ENCODE measurements around the gene SEMA3E. TPM values are rescaled to one million over a fixed set of nuclear protein-coding genes. Genes with fewer than 3 reads are reported as not detected.
"Not testable (repeated sequence)": the region's sequence is repeated elsewhere in the genome, so short reads cannot be mapped to it uniquely, and the experiment has no call there.

SEMA3E gene
- total RNA-seq, 1 experiment from 2014 or later = 4.1 TPM

DNA sequence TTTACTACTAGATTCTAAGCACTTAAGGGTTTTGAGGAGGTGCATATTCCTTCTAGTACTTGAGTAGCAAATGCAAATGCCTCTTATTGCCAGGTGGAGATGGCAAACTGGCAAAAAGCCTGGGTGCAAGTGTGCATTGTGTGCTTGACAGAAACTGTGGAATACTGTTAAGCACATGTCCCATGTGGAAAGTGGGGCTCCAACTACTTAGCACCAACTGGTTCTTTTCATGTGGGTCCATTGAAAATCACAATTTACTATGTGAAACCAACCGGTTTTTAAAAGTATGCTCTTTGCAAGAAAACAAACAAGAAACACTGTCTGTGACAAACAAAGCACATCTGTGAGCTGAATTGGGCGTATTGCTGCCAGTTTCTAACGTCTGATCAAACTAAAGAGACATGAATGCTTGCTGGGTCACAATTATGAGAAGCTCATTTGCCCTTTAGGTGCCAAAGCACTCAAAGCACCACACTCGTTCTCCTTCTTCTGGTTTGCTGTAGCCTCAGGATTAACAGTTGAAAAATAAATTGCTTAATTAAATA lies 197.4 kb downstream of the SEMA3E start:
- no peak for DNase-seq (ENCODE audit: low read depth, low spot score)
- in situ Hi-C loops (cut with HindIII; ENCODE audit: low pct_unique_long_range_greater_than_20kb, low sequenced_read_pairs) = no loop called here

DNA sequence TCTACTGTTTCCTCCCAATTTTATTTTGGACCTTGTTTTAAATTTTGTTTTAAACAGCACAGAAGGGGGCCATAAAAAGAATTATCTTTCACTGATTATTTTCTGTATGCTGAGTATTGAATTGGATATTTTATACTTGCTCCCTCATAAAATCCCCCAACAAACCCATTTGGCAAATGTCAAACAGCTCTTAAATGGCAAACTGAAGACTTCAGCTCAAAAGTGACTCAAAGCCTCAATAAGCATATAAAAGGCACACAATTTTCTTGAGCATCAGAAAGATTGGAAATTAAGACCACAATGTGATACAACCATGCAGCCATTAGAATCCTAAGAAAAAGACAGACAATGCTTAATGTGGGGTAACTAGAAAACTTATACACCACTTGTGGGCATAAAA lies 199.2 kb downstream of the SEMA3E start:
- in situ Hi-C loops (cut with HindIII; ENCODE audit: low pct_unique_long_range_greater_than_20kb, low sequenced_read_pairs) = no loop called here

GRCh38 chr7:83447681-83448080 lies 201.3 kb downstream of the SEMA3E start:
- no peak for DNase-seq (ENCODE audit: low read depth, low spot score)
- in situ Hi-C loops (cut with HindIII; ENCODE audit: low pct_unique_long_range_greater_than_20kb, low sequenced_read_pairs) = no loop called here

More for the DNA sequence above, 199.2 kb downstream of the SEMA3E start:
- no peak for DNase-seq (ENCODE audit: low read depth, low spot score)

DNA sequence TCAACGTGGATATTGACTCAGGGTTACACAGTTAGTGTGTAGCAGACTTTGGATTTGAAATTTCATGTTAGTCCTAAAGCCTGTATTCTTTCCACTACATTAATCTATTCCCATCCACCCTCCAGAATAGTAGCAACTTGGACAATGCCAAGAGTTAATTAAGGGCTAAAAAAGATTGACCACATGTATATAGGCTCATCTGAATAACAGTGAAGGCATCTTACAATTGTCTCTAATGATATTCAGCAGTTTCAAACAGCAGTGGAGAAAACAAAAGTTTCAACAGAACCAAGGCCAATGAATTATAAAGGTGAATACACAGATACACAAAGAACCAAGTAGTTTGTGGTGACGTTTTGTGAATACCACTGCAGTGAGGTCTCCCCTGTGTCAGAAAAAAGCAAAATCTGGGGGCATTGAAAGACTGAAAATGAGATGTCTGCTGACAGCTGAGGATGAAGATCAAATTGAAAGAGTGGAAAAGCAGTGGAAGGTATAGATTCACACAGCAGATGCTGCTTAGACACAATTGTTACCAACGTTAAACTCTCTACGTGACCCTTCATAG lies 202.8 kb downstream of the SEMA3E start:
- in situ Hi-C loops (cut with HindIII; ENCODE audit: low pct_unique_long_range_greater_than_20kb, low sequenced_read_pairs) = no loop called here
- DNase-seq (ENCODE audit: low read depth, low spot score) = no peak

GRCh38 chr7:83442911-83443310 lies 206.0 kb downstream of the SEMA3E start:
- in situ Hi-C loops (cut with HindIII; ENCODE audit: low pct_unique_long_range_greater_than_20kb, low sequenced_read_pairs) = no loop called here
- DNase-seq (ENCODE audit: low read depth, low spot score) = no peak

DNA sequence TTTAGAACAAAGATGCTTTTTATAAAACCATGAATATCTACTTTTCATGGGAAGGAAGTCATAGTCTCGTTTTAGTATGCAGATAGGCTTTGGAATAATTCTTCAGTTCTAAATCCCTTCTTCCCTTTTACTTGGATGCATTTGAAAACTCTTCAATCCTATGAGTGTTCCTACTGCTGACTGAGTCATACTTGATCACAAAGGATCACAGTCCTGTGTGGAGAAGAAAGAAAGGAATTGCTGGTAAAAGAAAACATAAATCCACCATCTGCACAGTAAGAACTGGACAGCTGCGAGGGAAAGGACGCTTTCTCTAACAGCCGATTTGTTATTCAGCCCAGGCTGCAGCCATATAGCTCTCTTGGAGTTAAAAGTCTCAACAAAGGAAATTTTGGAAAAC lies 209.9 kb downstream of the SEMA3E start:
- DNase-seq (ENCODE audit: low read depth, low spot score) = peak; percentile 73
- in situ Hi-C loops (cut with HindIII; ENCODE audit: low pct_unique_long_range_greater_than_20kb, low sequenced_read_pairs) = no loop called here

DNA sequence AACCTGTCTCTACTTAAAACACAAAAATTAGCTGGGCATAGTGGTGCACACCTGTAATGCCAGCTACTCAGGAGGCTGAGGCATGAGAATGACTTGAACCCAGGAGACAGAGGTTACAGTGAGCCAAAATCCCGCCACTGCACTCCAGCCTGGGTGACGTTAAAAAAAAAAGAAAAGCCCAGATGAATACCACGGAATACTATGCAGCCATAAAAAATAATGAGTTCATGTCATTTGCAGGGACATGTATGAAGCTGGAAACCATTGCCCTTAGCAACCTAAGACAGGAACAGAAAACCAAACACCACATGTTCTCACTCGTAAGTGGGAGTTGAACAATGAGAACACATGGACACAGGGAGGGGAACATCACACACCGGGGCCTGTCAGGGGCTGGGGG lies 218.7 kb downstream of the SEMA3E start:
- DNase-seq (ENCODE audit: low read depth, low spot score); in situ Hi-C loops (cut with HindIII; ENCODE audit: low pct_unique_long_range_greater_than_20kb, low sequenced_read_pairs): not testable (repeated sequence)

DNA sequence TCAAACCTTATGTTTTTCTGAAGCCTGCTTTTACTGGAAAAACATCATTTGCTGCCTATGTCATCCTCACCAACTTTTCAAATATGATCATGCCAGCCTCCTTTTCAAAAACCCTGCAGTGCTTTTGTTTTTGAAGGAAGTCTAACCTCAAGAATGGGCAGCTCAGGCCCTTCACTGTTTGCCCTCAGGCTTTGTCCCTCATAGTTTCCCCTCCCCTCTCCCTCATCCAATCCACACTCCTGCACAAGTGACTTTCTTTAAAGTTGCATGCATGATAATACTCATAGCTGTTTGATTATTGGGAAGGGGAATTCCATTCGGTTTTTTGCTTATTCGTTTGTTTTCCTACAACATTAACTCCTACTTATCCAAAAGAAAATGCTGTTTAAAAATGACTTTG lies 219.4 kb downstream of the SEMA3E start:
- DNase-seq (ENCODE audit: low read depth, low spot score) = peak; percentile 17
- in situ Hi-C loops (cut with HindIII; ENCODE audit: low pct_unique_long_range_greater_than_20kb, low sequenced_read_pairs) = no loop called here

DNA sequence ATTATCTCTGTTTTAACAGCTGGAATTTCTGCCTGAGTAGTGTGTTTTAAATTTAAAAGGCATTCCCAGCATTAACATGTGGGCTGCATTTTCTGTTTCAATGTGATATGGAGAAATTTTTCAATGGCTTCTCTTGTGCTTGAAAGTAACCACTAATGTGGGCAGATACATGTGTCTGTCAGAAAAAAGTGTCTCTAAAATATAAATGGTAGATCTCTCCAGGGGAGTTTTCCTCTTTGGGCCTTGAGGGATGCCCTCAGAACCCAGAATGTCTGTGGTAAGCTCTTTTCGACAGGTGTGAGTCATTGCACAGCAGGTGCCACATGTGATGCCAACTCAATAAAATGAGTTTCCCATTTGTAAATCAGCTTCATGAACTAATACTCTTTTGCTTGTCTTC lies 221.1 kb downstream of the SEMA3E start:
- in situ Hi-C loops (cut with HindIII; ENCODE audit: low pct_unique_long_range_greater_than_20kb, low sequenced_read_pairs) = no loop called here
- no peak for DNase-seq (ENCODE audit: low read depth, low spot score)

- DNase-seq (ENCODE audit: low read depth, low spot score) = no peak
- in situ Hi-C loops (cut with HindIII; ENCODE audit: low pct_unique_long_range_greater_than_20kb, low sequenced_read_pairs) = no loop called here
These were observed 222.6 kb downstream of the SEMA3E start for GRCh38 chr7:83426325-83426724.

DNA sequence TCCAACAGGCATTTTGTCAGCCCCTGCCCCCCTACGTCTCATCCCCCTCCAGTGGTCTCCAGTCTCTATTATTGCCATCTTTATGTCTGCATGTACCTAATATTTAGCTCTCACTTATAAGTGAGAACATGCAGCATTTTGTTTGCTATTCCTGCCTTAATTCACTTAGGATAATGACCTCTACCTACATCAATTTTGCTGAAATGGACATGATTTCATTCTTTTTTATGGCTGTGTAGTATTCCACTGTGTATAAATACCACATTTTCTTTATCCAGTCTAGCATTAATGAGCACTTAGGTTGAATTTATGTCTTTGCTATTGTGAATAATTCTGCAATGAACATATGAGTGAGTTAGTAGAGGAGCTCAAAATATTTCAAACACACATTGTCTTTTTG lies 229.9 kb downstream of the SEMA3E start:
- no peak for DNase-seq (ENCODE audit: low read depth, low spot score)
- in situ Hi-C loops (cut with HindIII; ENCODE audit: low pct_unique_long_range_greater_than_20kb, low sequenced_read_pairs) = loop anchor here (10.0 to 25.0 kb wide), 2 partner anchors 96 to 243 kb away; no protein-coding TSS in a partner anchor

DNA sequence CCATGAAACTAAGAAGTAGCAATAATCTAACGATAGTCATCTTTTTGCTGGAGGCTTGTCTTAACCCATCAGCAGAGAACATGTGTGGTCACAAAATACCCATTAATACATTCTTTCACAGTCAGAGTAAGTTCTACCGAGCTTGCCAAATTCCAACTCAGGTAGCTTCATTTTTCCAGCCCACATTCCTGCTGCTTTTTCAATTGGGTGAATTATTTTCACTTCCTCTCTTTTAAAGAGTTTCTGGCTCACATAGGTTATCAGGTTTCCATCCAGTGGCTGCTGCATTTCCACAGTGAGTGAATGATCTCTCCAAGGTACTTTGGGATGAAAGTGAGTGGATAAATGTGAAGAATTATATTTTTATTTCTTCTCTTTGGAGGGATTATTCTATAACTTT lies 233.1 kb downstream of the SEMA3E start:
- in situ Hi-C loops (cut with HindIII; ENCODE audit: low pct_unique_long_range_greater_than_20kb, low sequenced_read_pairs) = loop anchor here (10.0 to 25.0 kb wide), 2 partner anchors 99 to 246 kb away; no protein-coding TSS in a partner anchor
- no peak for DNase-seq (ENCODE audit: low read depth, low spot score)

DNA sequence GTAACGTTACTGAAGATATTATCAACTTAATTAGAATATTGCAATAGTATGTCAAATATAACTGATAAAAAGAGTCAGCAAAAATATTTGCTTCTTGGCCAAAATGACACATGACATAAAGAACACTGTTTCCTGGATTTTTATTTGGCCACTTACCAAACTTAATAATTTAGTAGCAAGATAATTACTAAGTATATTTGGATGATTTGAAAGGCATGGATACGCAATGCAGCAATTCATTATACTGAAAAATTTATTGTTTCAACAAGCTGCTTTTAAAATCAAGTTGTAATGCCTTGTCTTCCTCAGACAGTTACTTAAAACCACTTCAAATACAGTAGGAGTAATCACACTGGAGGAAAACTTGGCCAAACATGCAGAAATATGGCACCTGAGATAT lies 234.0 kb downstream of the SEMA3E start:
- DNase-seq (ENCODE audit: low read depth, low spot score) = no peak
- in situ Hi-C loops (cut with HindIII; ENCODE audit: low pct_unique_long_range_greater_than_20kb, low sequenced_read_pairs) = loop anchor here (10.0 to 25.0 kb wide), 2 partner anchors 100 to 247 kb away; no protein-coding TSS in a partner anchor

DNA sequence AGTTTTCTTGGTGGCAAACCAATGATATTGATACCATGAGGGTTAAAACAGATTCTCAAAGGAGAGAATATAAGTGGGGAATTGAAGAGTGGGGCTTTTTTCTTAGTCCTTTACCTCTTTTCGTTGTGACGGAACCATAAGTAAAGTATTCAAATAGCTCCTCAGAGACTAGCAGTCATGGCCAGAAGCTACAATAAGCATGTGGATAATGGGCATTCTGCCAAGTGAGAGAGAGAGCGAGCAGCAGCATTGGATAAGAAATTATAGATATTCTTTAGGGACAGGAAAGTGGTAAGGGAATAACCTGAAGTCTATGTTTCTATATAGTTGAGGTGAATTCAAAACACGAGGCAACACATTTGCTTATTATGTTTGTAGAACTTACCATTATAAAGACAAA lies 235.1 kb downstream of the SEMA3E start:
- DNase-seq (ENCODE audit: low read depth, low spot score) = peak; percentile 67
- in situ Hi-C loops (cut with HindIII; ENCODE audit: low pct_unique_long_range_greater_than_20kb, low sequenced_read_pairs) = loop anchor here (10.0 to 25.0 kb wide), 2 partner anchors 101 to 248 kb away; no protein-coding TSS in a partner anchor

DNA sequence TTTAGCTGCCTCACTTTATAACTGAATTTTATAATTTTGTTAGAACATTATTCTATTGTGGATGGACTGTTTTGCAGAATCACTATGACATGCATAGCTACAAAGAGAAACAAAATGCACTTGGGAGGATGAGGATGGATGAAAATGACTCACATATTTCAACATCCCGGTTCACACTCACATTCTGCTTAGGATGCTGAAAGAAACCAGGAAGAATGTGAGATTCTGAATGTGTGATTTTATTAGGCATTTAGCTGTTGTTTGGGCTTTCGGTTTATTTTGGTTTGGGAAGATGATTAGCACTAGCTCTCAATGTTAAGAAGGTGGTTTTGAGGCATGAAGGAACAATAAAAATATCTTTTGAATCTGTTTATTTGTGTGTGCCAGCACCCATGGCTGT lies 235.5 kb downstream of the SEMA3E start:
- DNase-seq (ENCODE audit: low read depth, low spot score) = no peak
- in situ Hi-C loops (cut with HindIII; ENCODE audit: low pct_unique_long_range_greater_than_20kb, low sequenced_read_pairs) = loop anchor here (10.0 to 25.0 kb wide), 2 partner anchors 101 to 249 kb away; no protein-coding TSS in a partner anchor

GRCh38 chr7:83410989-83411591 lies 237.8 kb downstream of the SEMA3E start:
- peak; percentile 73 for DNase-seq (ENCODE audit: low read depth, low spot score)
- in situ Hi-C loops (cut with HindIII; ENCODE audit: low pct_unique_long_range_greater_than_20kb, low sequenced_read_pairs) = loop anchor here (10.0 to 25.0 kb wide), 2 partner anchors 104 to 251 kb away; no protein-coding TSS in a partner anchor

DNA sequence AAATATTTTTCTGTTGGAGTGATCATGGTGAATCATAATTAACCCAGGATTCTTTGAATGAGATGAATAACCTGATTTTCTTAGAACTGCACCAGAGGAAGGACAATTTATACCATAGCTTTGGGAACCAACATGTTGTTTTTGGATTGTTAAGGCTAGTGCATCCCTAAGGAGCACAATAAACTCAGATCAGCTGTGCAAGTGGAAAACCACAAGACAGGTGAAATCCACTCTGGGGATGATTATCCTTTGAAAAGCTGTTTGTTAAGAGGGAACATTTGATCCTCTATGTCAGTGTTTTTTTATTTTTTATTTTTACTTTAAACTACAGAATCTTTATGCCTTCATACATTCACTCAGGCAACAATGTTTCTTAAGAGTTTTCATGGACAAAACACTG lies 254.2 kb downstream of the SEMA3E start:
- in situ Hi-C loops (cut with HindIII; ENCODE audit: low pct_unique_long_range_greater_than_20kb, low sequenced_read_pairs) = no loop called here
- DNase-seq (ENCODE audit: low read depth, low spot score) = no peak

DNA sequence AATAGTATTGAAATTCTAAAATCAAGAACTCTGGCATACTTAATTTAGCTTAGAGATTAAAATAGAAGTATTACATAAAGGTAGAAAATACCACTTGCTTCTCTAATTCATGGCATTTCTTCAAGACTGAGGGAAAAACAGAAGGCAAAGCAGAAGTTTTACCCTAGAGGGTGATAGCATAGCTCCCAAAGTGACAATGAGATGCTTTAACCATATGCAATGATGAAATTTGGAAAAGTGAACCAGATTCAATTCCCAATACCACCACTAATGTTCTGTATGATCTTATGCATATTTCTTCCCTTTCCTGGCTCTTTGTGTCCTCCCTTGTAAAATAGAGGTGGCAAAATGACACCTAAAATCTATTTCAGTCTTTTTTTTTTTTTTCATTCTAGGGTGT lies 260.5 kb downstream of the SEMA3E start:
- in situ Hi-C loops (cut with HindIII; ENCODE audit: low pct_unique_long_range_greater_than_20kb, low sequenced_read_pairs) = no loop called here
- DNase-seq (ENCODE audit: low read depth, low spot score) = no peak

DNA sequence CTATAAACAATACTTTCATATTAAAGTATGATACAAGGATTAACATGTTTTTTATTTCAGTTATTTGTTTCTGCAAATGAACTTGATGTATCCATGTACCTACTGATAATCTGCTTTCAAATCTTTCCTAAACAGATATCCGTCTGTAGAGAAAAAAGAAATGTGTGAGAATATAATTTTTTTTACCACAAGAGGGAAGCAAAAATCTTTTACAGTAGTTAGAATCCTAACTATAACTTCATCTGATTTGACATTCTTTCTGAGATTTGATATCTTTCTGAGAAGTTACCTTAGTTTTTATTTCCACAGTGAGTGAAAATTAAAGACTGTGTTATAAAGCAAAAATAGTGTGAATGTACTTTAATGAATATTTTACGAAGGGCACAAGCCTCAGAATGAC lies 282.3 kb downstream of the SEMA3E start:
- peak; percentile 53 for DNase-seq (ENCODE audit: low read depth, low spot score)
- in situ Hi-C loops (cut with HindIII; ENCODE audit: low pct_unique_long_range_greater_than_20kb, low sequenced_read_pairs) = no loop called here
